HepG2 (cell line): ENCODE measurements around the gene LIME1. TPM values are rescaled to one million over a fixed set of nuclear protein-coding genes. Genes with fewer than 3 reads are reported as not detected.
A peak's percentile ranks its signal among the peaks of the same experiment; 100 is the strongest.

ENCODE experiments used
- ATM ChIP-seq: fragments of 450-650 bp; IDR thresholded peaks from 2 replicates; pipeline ENCODE4 v1.7.1; 2017; ENCODE audit warnings: mild to moderate bottlenecking, borderline replicate concordance
- CEBPB ChIP-seq: IDR thresholded peaks from 2 replicates; pipeline ENCODE4 v1.6.1; 2011; ENCODE audit warnings: low read depth, low read length, improper control_type of control experiment, borderline replicate concordance
- HIVEP1 ChIP-seq: sonication (generic); formaldehyde crosslinking; IDR thresholded peaks from 2 replicates; pipeline ENCODE4 v1.4.0; 2020; ENCODE audit warnings: mild to moderate bottlenecking, missing genetic modification reagents
- HMGXB4 ChIP-seq, 2 experiments: sonication (generic) in 1 of 2; formaldehyde crosslinking in 1 of 2; IDR thresholded peaks; 2 replicates each; pipeline versions ENCODE4 v1.4.0 to v1.6.1; 2018 to 2020; ENCODE audit warnings: missing genetic modification reagents in 2 of 2, borderline replicate concordance in 1 of 2, low read depth in 1 of 2, mild to moderate bottlenecking in 1 of 2, missing biosample characterization in 1 of 2
- HOXA3 ChIP-seq: sonication (generic); formaldehyde crosslinking; IDR thresholded peaks from 2 replicates; pipeline ENCODE4 v1.5.0; 2020; ENCODE audit warnings: missing genetic modification reagents
- PRDM4 ChIP-seq: sonication (generic); formaldehyde crosslinking; IDR thresholded peaks from 2 replicates; pipeline ENCODE4 v1.9.0; 2021; ENCODE audit warnings: missing genetic modification reagents, borderline replicate concordance
- SRSF1 ChIP-seq: fragments of 200-400 bp; formaldehyde crosslinking; optimal IDR thresholded peaks from 2 replicates; pipeline ENCODE3; 2017; ENCODE audit warnings: mild to moderate bottlenecking, low read depth, low read length, moderate library complexity
- STAT5B ChIP-seq: sonication (generic); formaldehyde crosslinking; IDR thresholded peaks from 2 replicates; pipeline ENCODE4 v1.4.0; 2020; ENCODE audit warnings: missing genetic modification reagents
- TFDP2 ChIP-seq: sonication (generic); formaldehyde crosslinking; IDR thresholded peaks from 2 replicates; pipeline ENCODE4 v1.4.0; 2020; ENCODE audit warnings: missing genetic modification reagents
- TRIM22 ChIP-seq: fragments of 450-650 bp; IDR thresholded peaks from 2 replicates; pipeline ENCODE4 v1.6.1; 2017
- TRIM24 ChIP-seq: sonication (generic); formaldehyde crosslinking; IDR thresholded peaks from 2 replicates; pipeline ENCODE4 v1.8.0; 2022; ENCODE audit warnings: mild to moderate bottlenecking, missing genetic modification reagents
- ZFY ChIP-seq: sonication (generic); formaldehyde crosslinking; IDR thresholded peaks from 2 replicates; pipeline ENCODE4 v1.4.0; 2020; ENCODE audit warnings: missing genetic modification reagents
- ZNF160 ChIP-seq: sonication (generic); formaldehyde crosslinking; IDR thresholded peaks from 2 replicates; pipeline ENCODE4 v1.8.0; 2022; ENCODE audit warnings: mild to moderate bottlenecking, inconsistent platforms, missing genetic modification reagents
- ZNF260 ChIP-seq: sonication (generic); formaldehyde crosslinking; IDR thresholded peaks from 2 replicates; pipeline ENCODE4 v1.4.0; 2020; ENCODE audit warnings: missing genetic modification reagents, low read depth, mild to moderate bottlenecking, borderline replicate concordance
- ZNF343 ChIP-seq: sonication (generic); formaldehyde crosslinking; IDR thresholded peaks from 2 replicates; pipeline ENCODE4 v1.4.0; 2020; ENCODE audit warnings: mild to moderate bottlenecking, missing genetic modification reagents
- ZNF687 ChIP-seq: sonication (generic); formaldehyde crosslinking; IDR thresholded peaks from 2 replicates; pipeline ENCODE4 v1.5.1; 2020; ENCODE audit warnings: mild to moderate bottlenecking, missing genetic modification reagents, moderate library complexity
- ZNF773 ChIP-seq: sonication (generic); formaldehyde crosslinking; IDR thresholded peaks from 2 replicates; pipeline ENCODE4 v1.4.0; 2020; ENCODE audit warnings: missing genetic modification reagents, borderline replicate concordance
- ZNF816 ChIP-seq: sonication (generic); formaldehyde crosslinking; IDR thresholded peaks from 2 replicates; pipeline ENCODE4 v1.8.0; 2022; ENCODE audit warnings: missing genetic modification reagents, mild to moderate bottlenecking, borderline replicate concordance
- polyA plus RNA-seq, 8 experiments: library from polyadenylated mRNA; depleted of rRNA in 3 of 8; stranded (reverse) in 7 of 8; unstranded in 1 of 8; fragments of >200 nt; fragmentation: Illumina TruSeq in 4 of 8; extraction: Trizol in 4 of 8; gene quantifications; 2 replicates each; pipeline versions ENCODE4 v1.2.1 to v1.2.3, GENCODE V29; 2011 to 2016; ENCODE audit warnings: low read depth in 4 of 8, missing spikeins in 1 of 8, mixed read lengths in 1 of 8; ENCODE audit not compliant: insufficient read depth in 1 of 8
- total RNA-seq, 5 experiments: library from RNA; depleted of rRNA; stranded (reverse); fragments of >200 nt; fragmentation: Illumina TruSeq; extraction: Trizol; gene quantifications; 2 replicates each; pipeline ENCODE4 v1.2.3, GENCODE V29; 2016; ENCODE audit warnings: low read depth in 1 of 5

Gene LIME1
- total and polyA plus RNA-seq, 2 of the 13 experiments (the other 11 are each of a cell fraction or from before 2014, with no cell fraction given) = 13.0 to 61.5 TPM

GRCh38 chr20:63772781-63773518, 36.5 kb downstream of the LIME1 start (continued):
- TF ChIP-seq HMGXB4 (CRISPR knock-in tag; IDR thresholded peaks at IDR 0.05; ENCODE audit: borderline replicate concordance in 1 of 2, low read depth in 1 of 2) (no peak), CEBPB (peak; percentile 66), ZNF773 (no peak), SRSF1 (no peak), ZFY (peak; percentile 31; the same call in 1 of the 2 replicates), ZNF260 (no peak), STAT5B (no peak), TFDP2 (CRISPR knock-in tag) (no peak), ATM (no peak), ZNF816 (CRISPR knock-in tag) (no peak), ZNF160 (CRISPR knock-in tag) (no peak), HIVEP1 (no peak; the same call in 1 of the 2 replicates), TRIM24 (CRISPR knock-in tag) (no peak), ZNF343 (CRISPR knock-in tag) (no peak), PRDM4 (CRISPR knock-in tag) (no peak), ZNF687 (CRISPR knock-in tag) (peak; percentile 70), HOXA3 (CRISPR knock-in tag) (peak; percentile 49; the same call in 1 of the 2 replicates), TRIM22 (no peak)
